Suprapubic skin (tissue), 4 donors: ENCODE results near the gene MGARP. TPM values are rescaled to one million over a fixed set of nuclear protein-coding genes. Genes with fewer than 3 reads are reported as not detected.

Source experiments
- DNase-seq, 2 donors: peaks; one replicate each; pipeline ENCODE4 v3.0.0-alpha.2; 2019; ENCODE audit warnings: low spot score in 2 of 2
- H3K27ac ChIP-seq: fragments of 200-600 bp; sonication (generic); one replicate; pipeline ENCODE4 v1.5.1; 2019
- H3K27me3 ChIP-seq: fragments of 200-600 bp; sonication (generic); one replicate; pipeline ENCODE4 v1.5.1; 2019
- H3K36me3 ChIP-seq: fragments of 200-600 bp; sonication (generic); one replicate; pipeline ENCODE4 v1.5.1; 2019
- H3K4me1 ChIP-seq: fragments of 200-600 bp; sonication (generic); one replicate; pipeline ENCODE4 v1.5.1; 2019
- H3K4me3 ChIP-seq: fragments of 200-600 bp; sonication (generic); one replicate; pipeline ENCODE4 v1.5.1; 2019; ENCODE audit warnings: mild to moderate bottlenecking
- H3K9me3 ChIP-seq: fragments of 200-600 bp; sonication (generic); one replicate; pipeline ENCODE4 v1.5.1; 2019
- EP300 ChIP-seq: sonication (generic); formaldehyde crosslinking; IDR thresholded peaks from one replicate; pipeline ENCODE4 v1.6.1; 2017; ENCODE audit warnings: antibody characterized with exemption
- POLR2A ChIP-seq, 2 donors: fragments of 450-650 bp; IDR thresholded peaks; one replicate each; pipeline ENCODE4 v1.6.1; 2017; ENCODE audit warnings: antibody characterized with exemption in 2 of 2, mild to moderate bottlenecking in 2 of 2, moderate library complexity in 2 of 2
- POLR2AphosphoS5 ChIP-seq, 3 donors: sonication (generic); formaldehyde crosslinking; IDR thresholded peaks; one replicate each; pipeline ENCODE4 v1.6.1; 2017; ENCODE audit warnings: antibody characterized with exemption in 3 of 3
- WGBS: methylation state at CpG from one replicate; pipeline ENCODE4 v1.1.5; 2018; 5-methylcytosine and 5-hydroxymethylcytosine counted together
- total RNA-seq, 4 donors: library from RNA; depleted of rRNA; stranded (reverse); fragments of >200 nt; gene quantifications; one replicate each; pipeline ENCODE4 v1.1.0, GENCODE V29; 2016
- TF ChIP-seq, protein P1 (sequence below), 2 donors: fragments of 200-600 bp in 1 of 2; fragments of 450-650 bp in 1 of 2; sonication (generic) in 1 of 2; IDR thresholded peaks; one replicate each; pipeline ENCODE4 v1.5.1; 2016 to 2019; ENCODE audit warnings: antibody characterized with exemption in 2 of 2, mild to moderate bottlenecking in 1 of 2, moderate library complexity in 1 of 2

The MGARP gene
- total RNA-seq, 4 donors from 2014 or later: 0.36 to 0.60 TPM; not detected in 2

DNA sequence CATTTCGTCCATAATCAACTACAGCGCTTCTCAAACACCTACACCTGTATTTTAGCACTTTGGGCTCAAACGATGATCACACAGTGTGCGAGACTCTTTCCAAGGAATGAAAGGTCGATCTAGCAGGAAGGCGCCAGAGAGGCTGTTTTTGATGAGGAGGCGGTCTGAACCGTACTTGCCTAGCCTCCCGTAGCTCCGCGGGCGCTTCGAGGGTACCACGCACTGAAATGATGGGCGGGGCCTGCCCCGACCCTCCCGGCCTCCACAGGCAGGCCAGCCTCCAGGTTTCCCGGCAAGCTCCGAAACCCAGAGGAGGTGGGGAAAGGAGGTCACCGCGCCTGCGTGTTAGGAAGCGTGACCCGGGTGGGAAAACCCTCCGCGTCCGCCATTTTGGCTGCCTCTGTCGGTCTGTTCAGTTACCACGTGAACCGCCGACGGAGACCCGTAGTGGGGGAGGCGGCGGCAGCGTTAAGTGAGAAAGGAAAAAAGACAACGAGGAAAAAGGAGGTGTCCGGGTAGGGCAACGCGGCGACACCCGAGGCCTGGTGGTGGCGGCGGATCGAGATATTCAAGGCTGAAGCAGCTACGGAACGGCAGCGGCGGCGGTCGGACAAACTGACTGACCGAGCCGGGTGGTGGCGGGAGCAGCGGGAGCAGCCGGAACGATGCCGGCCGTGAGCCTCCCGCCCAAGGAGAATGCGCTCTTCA lies 21.2 kb upstream of the MGARP start, which contains the start of gene NAA15:
NAA15 (plus strand) TSS at position 393 of the 708 bp plus-strand sequence; CDS start at position 666, 273 bp downstream.
- DNase-seq: peak; percentile 99
- Histone ChIP-seq H3K27ac (peak within 1 kb of the TSS; percentile 97), H3K27me3 (no peaks in the 10 kb centered on the region), H3K9me3 (no peaks in the 10 kb centered on the region), H3K4me1 (peaks cover 36% of the 10 kb centered on the region), H3K36me3 (no peaks in the 10 kb centered on the region), H3K4me3 (peak within 1 kb of the TSS; percentile 95)
- WGBS: under 1% methylated on average over 56 of the region's 61 CpGs
- peak in 1 of 2 donors; percentile 48 for TF ChIP-seq POLR2A (IDR thresholded peaks at IDR 0.05)
- TF ChIP-seq, protein P1, sequence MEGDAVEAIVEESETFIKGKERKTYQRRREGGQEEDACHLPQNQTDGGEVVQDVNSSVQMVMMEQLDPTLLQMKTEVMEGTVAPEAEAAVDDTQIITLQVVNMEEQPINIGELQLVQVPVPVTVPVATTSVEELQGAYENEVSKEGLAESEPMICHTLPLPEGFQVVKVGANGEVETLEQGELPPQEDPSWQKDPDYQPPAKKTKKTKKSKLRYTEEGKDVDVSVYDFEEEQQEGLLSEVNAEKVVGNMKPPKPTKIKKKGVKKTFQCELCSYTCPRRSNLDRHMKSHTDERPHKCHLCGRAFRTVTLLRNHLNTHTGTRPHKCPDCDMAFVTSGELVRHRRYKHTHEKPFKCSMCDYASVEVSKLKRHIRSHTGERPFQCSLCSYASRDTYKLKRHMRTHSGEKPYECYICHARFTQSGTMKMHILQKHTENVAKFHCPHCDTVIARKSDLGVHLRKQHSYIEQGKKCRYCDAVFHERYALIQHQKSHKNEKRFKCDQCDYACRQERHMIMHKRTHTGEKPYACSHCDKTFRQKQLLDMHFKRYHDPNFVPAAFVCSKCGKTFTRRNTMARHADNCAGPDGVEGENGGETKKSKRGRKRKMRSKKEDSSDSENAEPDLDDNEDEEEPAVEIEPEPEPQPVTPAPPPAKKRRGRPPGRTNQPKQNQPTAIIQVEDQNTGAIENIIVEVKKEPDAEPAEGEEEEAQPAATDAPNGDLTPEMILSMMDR (IDR thresholded peaks at IDR 0.05): no peak
- peak in 2 of 3 donors; percentile 61 to 74 for TF ChIP-seq POLR2AphosphoS5 (IDR thresholded peaks at IDR 0.05)

DNA sequence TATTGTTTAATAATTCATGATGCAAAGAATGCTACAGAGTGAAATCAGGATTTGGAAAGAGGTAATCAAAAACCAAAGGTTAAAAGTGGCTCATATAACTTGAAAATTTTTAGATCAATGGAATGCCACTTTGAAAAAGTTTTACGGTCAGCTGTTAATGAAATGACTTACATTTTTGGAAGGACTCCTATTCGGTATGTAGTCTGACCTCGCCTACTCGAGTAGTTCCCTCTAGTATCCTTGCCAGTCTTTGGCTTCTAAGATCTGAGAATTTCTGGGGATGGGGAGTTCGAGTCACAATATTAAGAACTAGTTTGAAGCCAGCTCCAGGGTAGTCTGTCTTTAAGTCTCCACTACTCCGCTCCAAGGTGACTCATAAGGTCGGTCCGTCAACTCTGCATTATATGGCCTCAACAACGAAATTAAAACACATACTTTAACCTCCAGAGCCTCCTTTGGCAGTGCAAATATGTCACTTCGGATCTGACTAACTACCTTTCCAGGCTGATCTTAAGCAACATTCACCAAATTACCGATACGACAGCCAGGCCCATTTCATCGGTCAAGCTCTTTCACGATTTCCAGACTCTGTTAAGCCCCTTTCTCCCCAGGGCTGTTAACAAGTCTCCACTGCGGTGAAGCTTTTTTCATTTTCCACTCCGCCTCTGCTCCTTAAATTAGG lies 20.5 kb upstream of the MGARP start:
- TF ChIP-seq POLR2A (IDR thresholded peaks at IDR 0.05): no peak
- TF ChIP-seq EP300: peak; percentile 29
- DNase-seq: no peak
- Histone ChIP-seq H3K4me1 (peaks cover 42% of the 10 kb centered on the region), H3K4me3 (peak overlapping the region; percentile 95), H3K9me3 (no peaks in the 10 kb centered on the region), H3K27ac (peak overlapping the region; percentile 97), H3K36me3 (no peaks in the 10 kb centered on the region), H3K27me3 (no peaks in the 10 kb centered on the region)
- 5% methylated on average over 16 of the region's 16 CpGs for WGBS

DNA sequence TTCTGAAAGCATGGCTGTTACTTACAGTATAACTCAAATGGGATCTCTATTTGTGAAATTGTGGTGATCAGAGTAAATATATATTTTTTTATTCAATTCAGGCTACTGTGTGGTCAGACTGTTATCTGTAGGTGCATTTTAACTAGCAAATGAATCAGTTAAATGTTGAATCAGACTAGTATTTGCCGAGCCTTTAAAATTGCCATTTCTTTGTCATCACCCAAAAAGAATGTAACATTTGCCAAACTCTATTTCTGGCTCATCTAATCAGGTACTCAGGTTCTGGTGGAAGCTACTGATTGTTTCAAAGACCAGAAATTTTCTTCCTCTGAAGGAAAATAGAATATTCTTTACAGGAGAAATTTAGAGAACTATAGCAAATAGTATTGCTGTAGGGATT lies 19.5 kb upstream of the MGARP start:
- H3K36me3 ChIP-seq: no peaks in the 10 kb centered on the region
- TF ChIP-seq POLR2A (IDR thresholded peaks at IDR 0.05) (no peak), POLR2AphosphoS5 (IDR thresholded peaks at IDR 0.05) (no peak), EP300 (no peak)
- TF ChIP-seq, protein P1 (IDR thresholded peaks at IDR 0.05): no peak
- 36% methylated on average over 1 of the region's 1 CpG for WGBS
- peaks cover 45% of the 10 kb centered on the region for H3K4me1 ChIP-seq
- no peaks in the 10 kb centered on the region for H3K27me3 ChIP-seq
- H3K4me3 ChIP-seq: no peak overlapping the region
- H3K27ac ChIP-seq: no peak overlapping the region
- no peaks in the 10 kb centered on the region for H3K9me3 ChIP-seq
- no peak for DNase-seq

DNA sequence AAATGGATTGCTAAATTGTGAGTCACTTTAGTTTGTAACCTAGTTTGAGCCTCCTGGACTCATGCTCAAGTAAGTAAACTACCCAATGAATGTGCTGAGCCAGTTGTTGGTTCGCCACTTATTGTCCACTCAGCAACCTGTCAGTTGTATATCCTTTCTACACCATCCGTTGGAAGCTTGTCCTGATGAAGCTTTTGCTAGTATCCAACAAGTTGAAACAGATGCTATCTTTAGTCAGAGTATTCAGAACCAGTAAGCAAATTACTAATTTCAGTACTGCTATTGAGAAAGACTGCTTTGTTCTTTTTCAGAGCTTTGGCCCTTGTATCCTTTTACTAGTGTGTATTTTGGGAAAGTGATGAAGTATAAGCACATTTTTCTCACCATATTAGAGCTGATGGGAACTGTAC lies 17.0 kb upstream of the MGARP start:
- H3K27ac ChIP-seq: no peak overlapping the region
- 62% methylated on average over 2 of the region's 2 CpGs for WGBS
- H3K9me3 ChIP-seq: no peaks in the 10 kb centered on the region
- no peak for TF ChIP-seq POLR2A (IDR thresholded peaks at IDR 0.05)
- no peak for TF ChIP-seq POLR2AphosphoS5 (IDR thresholded peaks at IDR 0.05)
- no peaks in the 10 kb centered on the region for H3K27me3 ChIP-seq
- H3K4me3 ChIP-seq: no peak overlapping the region
- peaks cover 11% of the 10 kb centered on the region for H3K36me3 ChIP-seq
- H3K4me1 ChIP-seq: peaks cover 36% of the 10 kb centered on the region
- no peak for DNase-seq

DNA sequence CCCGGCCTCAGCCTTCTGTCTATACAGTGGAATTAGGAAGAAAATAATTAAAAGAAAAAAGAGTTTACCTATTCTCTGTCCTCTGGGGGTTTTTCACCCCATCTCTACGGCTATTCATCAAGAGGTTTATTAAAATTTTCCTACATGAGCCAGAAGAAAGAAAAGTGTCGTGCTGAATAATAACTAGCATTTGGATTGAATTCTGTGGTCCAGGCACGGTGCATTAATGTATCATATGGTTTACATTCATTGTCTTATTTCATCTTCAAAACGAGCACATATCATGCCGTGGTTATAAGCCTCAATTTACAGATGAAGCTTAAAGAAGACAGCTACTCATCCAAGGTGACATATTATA lies 15.9 kb upstream of the MGARP start:
- H3K36me3 ChIP-seq: peaks cover 22% of the 10 kb centered on the region
- H3K9me3 ChIP-seq: no peaks in the 10 kb centered on the region
- TF ChIP-seq POLR2AphosphoS5 (IDR thresholded peaks at IDR 0.05): no peak
- TF ChIP-seq, protein P1 (IDR thresholded peaks at IDR 0.05): no peak
- TF ChIP-seq POLR2A (IDR thresholded peaks at IDR 0.05): no peak
- TF ChIP-seq EP300: no peak
- H3K27me3 ChIP-seq: no peaks in the 10 kb centered on the region
- 7% methylated on average over 6 of the region's 6 CpGs for WGBS
- H3K4me1 ChIP-seq: peaks cover 36% of the 10 kb centered on the region
- no peak for DNase-seq
- H3K27ac ChIP-seq: peak overlapping the region; percentile 87
- peak overlapping the region; percentile 94 for H3K4me3 ChIP-seq
